ENCODE data around the gene CRELD1. TPM values are rescaled to one million over a fixed set of nuclear protein-coding genes. Genes with fewer than 3 reads are reported as not detected.

Gene CRELD1
- total and polyA plus RNA-seq, 2 of the 13 experiments (the other 11 are each of a cell fraction or from before 2014, with no cell fraction given), result 27.1 to 61.9 TPM

DNA sequence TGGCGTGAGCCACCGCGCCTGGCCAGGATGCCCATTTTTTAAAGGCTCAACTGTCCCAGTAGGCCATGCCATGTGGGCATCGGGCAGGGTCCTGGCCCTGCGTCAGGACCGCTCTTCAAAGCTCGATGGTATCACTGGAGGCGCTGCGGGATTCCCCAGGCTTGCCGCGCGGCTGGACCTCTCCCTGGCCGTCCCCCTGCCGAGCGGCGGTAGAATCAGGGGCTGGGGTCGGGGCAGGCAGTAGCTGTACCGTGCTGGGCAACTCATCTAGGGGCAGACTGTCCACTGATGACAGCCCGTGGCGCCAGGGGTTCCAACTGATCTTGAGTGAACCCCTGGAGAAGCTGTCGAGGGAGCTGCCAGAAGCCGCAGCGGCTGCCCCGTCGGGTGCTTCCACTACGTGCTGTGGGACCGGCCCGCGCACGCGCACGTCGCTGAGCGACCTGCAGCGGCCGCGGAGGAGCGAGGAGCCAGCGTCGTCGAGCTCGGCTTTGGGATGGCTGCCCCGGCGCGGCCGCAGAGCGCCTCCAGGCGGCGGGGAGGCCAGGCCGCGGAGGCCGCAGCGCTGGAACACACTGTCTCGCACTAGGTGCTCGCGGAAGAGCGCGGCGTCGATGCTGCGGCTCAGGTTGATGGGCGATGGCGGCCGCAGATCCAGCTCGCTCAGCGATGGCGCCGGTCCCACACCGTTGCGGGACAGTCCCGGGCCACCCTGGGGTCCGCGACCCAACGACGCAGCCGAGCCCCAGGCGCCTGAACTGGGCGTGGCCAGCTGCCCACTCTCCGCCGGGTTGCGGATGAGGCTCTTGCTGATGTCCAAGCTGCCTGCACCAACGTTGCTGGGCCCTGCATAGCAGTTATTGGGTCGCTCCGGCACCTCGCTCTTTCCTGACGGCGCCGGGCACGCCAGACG is 12.7 kb downstream of the CRELD1 start (continued):
- TF ChIP-seq PRDM4 (CRISPR knock-in tag; IDR thresholded peaks at IDR 0.05; ENCODE audit: borderline replicate concordance) (no peak; the same call in 1 of the 2 replicates), KDM1A (CRISPR knock-in tag; IDR thresholded peaks at IDR 0.05) (peak; percentile 74), ZNF468 (CRISPR knock-in tag; IDR thresholded peaks at IDR 0.05) (no peak), SOX13 (IDR thresholded peaks at IDR 0.05) (no peak), SOX13 (CRISPR knock-in tag; conservative IDR thresholded peaks at IDR 0.05 in 1 of 2, IDR thresholded peaks at IDR 0.05 in 1 of 2) (no peak; a peak in 1 of 4 replicates), MEF2D (CRISPR knock-in tag; IDR thresholded peaks at IDR 0.05) (peak; percentile 23; the same call in 1 of the 2 replicates), ARHGAP35 (CRISPR knock-in tag; IDR thresholded peaks at IDR 0.05; ENCODE audit: borderline replicate concordance) (no peak; the same call in 1 of the 2 replicates), BATF2 (CRISPR knock-in tag; IDR thresholded peaks at IDR 0.05) (peak; percentile 72; the same call in 1 of the 2 replicates), SALL2 (CRISPR knock-in tag; IDR thresholded peaks at IDR 0.05) (peak; percentile 88), AHDC1 (CRISPR knock-in tag; IDR thresholded peaks at IDR 0.05; ENCODE audit: borderline replicate concordance) (peak; percentile 9; the same call in 1 of the 2 replicates), PLRG1 (conservative IDR thresholded peaks at IDR 0.05) (no peak), PTBP1 (IDR thresholded peaks at IDR 0.05; ENCODE audit: low read depth, low read length, poor library complexity, severe bottlenecking) (peak; percentile 22), SRSF1 (optimal IDR thresholded peaks at IDR 0.05; ENCODE audit: low read depth, low read length) (no peak), SAP130 (CRISPR knock-in tag; IDR thresholded peaks at IDR 0.05; ENCODE audit: low read depth) (peak; percentile 67; the same call in 1 of the 2 replicates)
- TF ChIP-seq, protein P1, sequence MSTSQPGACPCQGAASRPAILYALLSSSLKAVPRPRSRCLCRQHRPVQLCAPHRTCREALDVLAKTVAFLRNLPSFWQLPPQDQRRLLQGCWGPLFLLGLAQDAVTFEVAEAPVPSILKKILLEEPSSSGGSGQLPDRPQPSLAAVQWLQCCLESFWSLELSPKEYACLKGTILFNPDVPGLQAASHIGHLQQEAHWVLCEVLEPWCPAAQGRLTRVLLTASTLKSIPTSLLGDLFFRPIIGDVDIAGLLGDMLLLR (CRISPR knock-in tag; IDR thresholded peaks at IDR 0.05), result no peak; the same call in 1 of the 2 replicates
- TF ChIP-seq, protein P2, sequence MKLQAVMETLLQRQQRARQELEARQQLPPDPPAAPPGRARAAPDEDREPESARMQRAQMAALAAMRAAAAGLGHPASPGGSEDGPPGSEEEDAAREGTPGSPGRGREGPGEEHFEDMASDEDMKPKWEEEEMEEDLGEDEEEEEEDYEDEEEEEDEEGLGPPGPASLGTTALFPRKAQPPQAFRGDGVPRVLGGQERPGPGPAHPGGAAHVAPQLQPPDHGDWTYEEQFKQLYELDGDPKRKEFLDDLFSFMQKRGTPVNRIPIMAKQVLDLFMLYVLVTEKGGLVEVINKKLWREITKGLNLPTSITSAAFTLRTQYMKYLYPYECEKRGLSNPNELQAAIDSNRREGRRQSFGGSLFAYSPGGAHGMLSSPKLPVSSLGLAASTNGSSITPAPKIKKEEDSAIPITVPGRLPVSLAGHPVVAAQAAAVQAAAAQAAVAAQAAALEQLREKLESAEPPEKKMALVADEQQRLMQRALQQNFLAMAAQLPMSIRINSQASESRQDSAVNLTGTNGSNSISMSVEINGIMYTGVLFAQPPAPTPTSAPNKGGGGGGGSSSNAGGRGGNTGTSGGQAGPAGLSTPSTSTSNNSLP (IDR thresholded peaks at IDR 0.05; ENCODE audit: low read depth, low read length), result no peak
